H1 (cell line): ENCODE data around the gene GLRA1. TPM values are rescaled to one million over a fixed set of nuclear protein-coding genes. Genes with fewer than 3 reads are reported as not detected.

Source experiments
- CHD2 ChIP-seq: IDR thresholded peaks from 2 replicates; pipeline ENCODE4 v1.6.1; 2012; ENCODE audit warnings: low read length, improper control_type of control experiment
- polyA plus RNA-seq, 7 experiments: library from polyadenylated mRNA; depleted of rRNA in 3 of 7; stranded (reverse) in 5 of 7; unstranded in 2 of 7; fragments of >200 nt in 5 of 7; fragments of 200-250 nt in 2 of 7; gene quantifications; 1 replicate in 5 of 7; 2 replicates in 1 of 7; 4 replicates in 1 of 7; pipeline versions ENCODE4 v1.2.1 to v1.2.3, GENCODE V29; 2011 to 2013; ENCODE audit warnings: missing spikeins in 2 of 7, mixed read lengths in 2 of 7
- total RNA-seq: library from RNA; stranded (reverse); fragmentation: NEBNext Ultra II Directional; extraction: Animal tissue kit (Norgen Biotek cat#: 25700); gene quantifications from 2 replicates; pipeline ENCODE4 v1.2.1, GENCODE V29; 2021

GLRA1 gene
- total and polyA plus RNA-seq, 2 of the 8 experiments (the other 6 are each of a cell fraction or from before 2014, with no cell fraction given), result not detected

GRCh38 chr5:151799407-151799806 is 125.2 kb downstream of the GLRA1 start (continued):
- no peak for TF ChIP-seq CHD2
